Endodermal cell (in vitro differentiated cells): ENCODE results near the gene TOMM70. TPM values are rescaled to one million over a fixed set of nuclear protein-coding genes. Genes with fewer than 3 reads are reported as not detected.

Experiments
- DNase-seq: peaks from one replicate; pipeline ENCODE4 v3.0.0-alpha.2; 2017
- H3K27ac ChIP-seq: 2 replicates; pipeline ENCODE4 v1.5.1; 2013; ENCODE audit warnings: mild to moderate bottlenecking, low read depth, low read length, moderate library complexity
- H3K27me3 ChIP-seq: 2 replicates; pipeline ENCODE4 v1.6.1; 2013; ENCODE audit warnings: mild to moderate bottlenecking, low read length, moderate library complexity; ENCODE audit not compliant: insufficient read depth, control insufficient read depth, poor library complexity, severe bottlenecking
- H3K36me3 ChIP-seq: 2 replicates; pipeline ENCODE4 v1.7.0; 2013; ENCODE audit warnings: mild to moderate bottlenecking, low read length, moderate library complexity; ENCODE audit not compliant: control insufficient read depth, insufficient read depth
- H3K4me1 ChIP-seq: one replicate; pipeline ENCODE4 v1.7.0; 2013; ENCODE audit warnings: low read length; ENCODE audit not compliant: control insufficient read depth, insufficient read depth
- H3K4me3 ChIP-seq: 2 replicates; pipeline ENCODE4 v1.5.1; 2013; ENCODE audit warnings: mild to moderate bottlenecking, low read length, moderate library complexity
- H3K9ac ChIP-seq: 2 replicates; pipeline ENCODE4 v1.6.1; 2013; ENCODE audit warnings: mild to moderate bottlenecking, low read length, moderate library complexity; ENCODE audit not compliant: poor library complexity, severe bottlenecking; ENCODE audit errors: extremely low read depth
- H3K9me3 ChIP-seq: 2 replicates; pipeline ENCODE4 v1.6.1; 2013; ENCODE audit warnings: mild to moderate bottlenecking, low read length, moderate library complexity; ENCODE audit not compliant: control insufficient read depth
- H3K27ac Mint-ChIP-seq: 2 replicates; pipeline ENCODE4 v1.8.0; 2020; ENCODE audit warnings: mixed read lengths
- H3K27me3 Mint-ChIP-seq: 2 replicates; pipeline ENCODE4 v1.8.0; 2021; ENCODE audit warnings: mild to moderate bottlenecking, mixed read lengths; ENCODE audit not compliant: insufficient read depth
- H3K36me3 Mint-ChIP-seq: 2 replicates; pipeline ENCODE4 v1.8.0; 2020; ENCODE audit warnings: low read depth, mixed read lengths
- H3K4me1 Mint-ChIP-seq: 2 replicates; pipeline ENCODE4 v1.8.0; 2020; ENCODE audit warnings: mixed read lengths
- H3K4me3 Mint-ChIP-seq: 2 replicates; pipeline ENCODE4 v1.8.0; 2020; ENCODE audit warnings: mild to moderate bottlenecking, moderate library complexity, mixed read lengths
- H3K9me3 Mint-ChIP-seq: 2 replicates; pipeline ENCODE4 v1.8.0; 2020; ENCODE audit warnings: mild to moderate bottlenecking, mixed read lengths
- CTCF ChIP-seq: fragments of 200-600 bp; sonication (generic); conservative IDR thresholded peaks from 2 replicates; pipeline ENCODE4 v1.5.0; 2021; ENCODE audit warnings: antibody characterized with exemption, mild to moderate bottlenecking
- WGBS, 2 experiments: methylation state at CpG; one replicate each; pipeline versions ENCODE4 v1.1.5 to v1.1.7; 2013; ENCODE audit warnings: missing lambda C conversion rate in 2 of 2, mixed read lengths in 1 of 2; ENCODE audit not compliant: insufficient coverage in 1 of 2, insufficient read length in 1 of 2; 5-methylcytosine and 5-hydroxymethylcytosine counted together
- total RNA-seq, 2 donors: library from RNA; stranded (reverse); fragmentation: NEBNext Ultra II Directional in 1 of 2; extraction: Animal tissue kit (Norgen Biotek cat#: 25700) in 1 of 2; gene quantifications; 2 replicates in 1 of 2; 3 replicates in 1 of 2; pipeline ENCODE4 v1.2.1, GENCODE V29; 2021

TOMM70 gene
- total RNA-seq, 2 donors from 2014 or later: 36.0 to 43.6 TPM

GRCh38 chr3:100413613-100414012 is 12.7 kb upstream of the TOMM70 start:
- Mint-ChIP-seq H3K4me1 (peaks cover 11% of the 10 kb centered on the region), H3K4me3 (no peak overlapping the region), H3K27ac (no peak overlapping the region), H3K27me3 (no peaks in the 10 kb centered on the region), H3K9me3 (peaks cover 3% of the 10 kb centered on the region), H3K36me3 (peaks cover 30% of the 10 kb centered on the region)
- TF ChIP-seq CTCF: no peak
- Histone ChIP-seq H3K9ac (no peak overlapping the region), H3K36me3 (peaks cover 24% of the 10 kb centered on the region), H3K4me1 (peaks cover 3% of the 10 kb centered on the region), H3K9me3 (peaks cover 25% of the 10 kb centered on the region), H3K4me3 (no peak overlapping the region), H3K27me3 (no peaks in the 10 kb centered on the region), H3K27ac (no peak overlapping the region)
- 84 to 100% methylated on average over 2 of the region's 2 CpGs for WGBS, 2 experiments
- no peak for DNase-seq

- H3K9me3 Mint-ChIP-seq: peaks cover 3% of the 10 kb centered on the region
- H3K9ac ChIP-seq: no peak overlapping the region
- H3K4me3 ChIP-seq: no peak overlapping the region
- H3K4me3 Mint-ChIP-seq: no peak overlapping the region
- H3K27me3 ChIP-seq: no peaks in the 10 kb centered on the region
- no peak overlapping the region for H3K27ac Mint-ChIP-seq
- no peak overlapping the region for H3K27ac ChIP-seq
- peaks cover 24% of the 10 kb centered on the region for H3K36me3 ChIP-seq
- 92% methylated on average over 4 of the region's 4 CpGs; no CpG with 5 or more reads in 1 of the 2 experiments for WGBS, 2 experiments
- H3K27me3 Mint-ChIP-seq: no peaks in the 10 kb centered on the region
- H3K9me3 ChIP-seq: peaks cover 27% of the 10 kb centered on the region
- peaks cover 3% of the 10 kb centered on the region for H3K4me1 ChIP-seq
- H3K4me1 Mint-ChIP-seq: peaks cover 11% of the 10 kb centered on the region
- no peak for TF ChIP-seq CTCF
- H3K36me3 Mint-ChIP-seq: peaks cover 31% of the 10 kb centered on the region
- no peak for DNase-seq
Measured at GRCh38 chr3:100412912-100413590, 12.2 kb upstream of the TOMM70 start.

GRCh38 chr3:100411091-100411982 is 10.4 kb upstream of the TOMM70 start:
- Histone ChIP-seq H3K27ac (no peak overlapping the region), H3K36me3 (peaks cover 20% of the 10 kb centered on the region), H3K9ac (no peak overlapping the region), H3K27me3 (no peaks in the 10 kb centered on the region), H3K4me1 (peaks cover 3% of the 10 kb centered on the region), H3K9me3 (peaks cover 38% of the 10 kb centered on the region), H3K4me3 (no peak overlapping the region)
- no peak overlapping the region for H3K4me3 Mint-ChIP-seq
- H3K27ac Mint-ChIP-seq: no peak overlapping the region
- H3K27me3 Mint-ChIP-seq: no peaks in the 10 kb centered on the region
- peaks cover 11% of the 10 kb centered on the region for H3K4me1 Mint-ChIP-seq
- 100% methylated on average over 2 of the region's 2 CpGs; no CpG with 5 or more reads in 1 of the 2 experiments for whole genome bisulfite sequencing, 2 experiments
- no peak for DNase-seq
- TF ChIP-seq CTCF: no peak
- H3K36me3 Mint-ChIP-seq: peaks cover 39% of the 10 kb centered on the region
- H3K9me3 Mint-ChIP-seq: peaks cover 3% of the 10 kb centered on the region
